Chondrocyte (in vitro differentiated cells): ENCODE measurements around the gene CNRIP1. TPM values are rescaled to one million over a fixed set of nuclear protein-coding genes. Genes with fewer than 3 reads are reported as not detected.
A peak's percentile ranks its signal among the peaks of the same experiment; 100 is the strongest.

Source experiments
- DNase-seq: peaks from one replicate; pipeline ENCODE4 v3.0.0; 2021; ENCODE audit warnings: mixed read lengths, low spot score
- H3K27ac Mint-ChIP-seq: one replicate; pipeline ENCODE4 v1.8.0; 2021; ENCODE audit warnings: mild to moderate bottlenecking, moderate library complexity, mixed read lengths; ENCODE audit not compliant: unreplicated experiment
- H3K27me3 Mint-ChIP-seq: 2 replicates; pipeline ENCODE4 v1.8.0; 2021; ENCODE audit warnings: low read depth, mixed read lengths
- H3K36me3 Mint-ChIP-seq: 2 replicates; pipeline ENCODE4 v1.8.0; 2021; ENCODE audit warnings: low read depth, mixed read lengths
- H3K4me1 Mint-ChIP-seq: 2 replicates; pipeline ENCODE4 v1.8.0; 2021; ENCODE audit warnings: low read depth, mild to moderate bottlenecking, mixed read lengths
- H3K4me3 Mint-ChIP-seq: one replicate; pipeline ENCODE4 v1.8.0; 2021; ENCODE audit warnings: mild to moderate bottlenecking, moderate library complexity, mixed read lengths; ENCODE audit not compliant: unreplicated experiment
- H3K9me3 Mint-ChIP-seq: 2 replicates; pipeline ENCODE4 v1.8.0; 2021; ENCODE audit warnings: low read depth, mixed read lengths
- total RNA-seq: library from RNA; stranded (reverse); gene quantifications from 3 replicates; pipeline ENCODE4 v1.2.1, GENCODE V29; 2021
- TF ChIP-seq, protein P1 (sequence below): fragments of 200-600 bp; sonication (generic); IDR thresholded peaks from 2 replicates; pipeline ENCODE4 v1.5.0; 2021; ENCODE audit warnings: antibody characterized with exemption, mild to moderate bottlenecking, moderate library complexity

The CNRIP1 gene
- total RNA-seq, 1 donor from 2014 or later: 24.7 TPM

DNA sequence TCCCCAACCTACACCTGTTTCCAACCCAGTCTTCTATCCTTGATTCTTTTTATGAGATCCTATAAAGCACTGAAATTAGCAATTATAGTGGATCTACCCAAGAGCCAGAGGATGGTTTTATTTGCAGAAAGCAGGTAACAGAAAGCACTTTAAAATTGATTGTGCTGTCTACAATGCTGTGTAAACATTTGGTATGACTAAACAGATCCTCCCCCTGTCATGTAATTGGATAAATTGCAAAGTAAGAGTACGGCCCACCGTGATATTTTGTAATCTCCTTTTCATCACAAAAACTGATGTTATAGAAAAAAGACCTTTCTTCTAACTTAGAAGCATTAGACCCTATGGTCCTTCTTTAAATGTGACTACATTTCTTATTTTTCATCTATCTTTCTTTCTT lies 56.1 kb downstream of the CNRIP1 start:
- Mint-ChIP-seq H3K4me1 (peaks cover 10% of the 10 kb centered on the region), H3K27me3 (no peaks in the 10 kb centered on the region), H3K36me3 (no peaks in the 10 kb centered on the region), H3K9me3 (no peaks in the 10 kb centered on the region), H3K4me3 (no peak overlapping the region), H3K27ac (no peak overlapping the region)
- DNase-seq: no peak
- TF ChIP-seq, protein P1, sequence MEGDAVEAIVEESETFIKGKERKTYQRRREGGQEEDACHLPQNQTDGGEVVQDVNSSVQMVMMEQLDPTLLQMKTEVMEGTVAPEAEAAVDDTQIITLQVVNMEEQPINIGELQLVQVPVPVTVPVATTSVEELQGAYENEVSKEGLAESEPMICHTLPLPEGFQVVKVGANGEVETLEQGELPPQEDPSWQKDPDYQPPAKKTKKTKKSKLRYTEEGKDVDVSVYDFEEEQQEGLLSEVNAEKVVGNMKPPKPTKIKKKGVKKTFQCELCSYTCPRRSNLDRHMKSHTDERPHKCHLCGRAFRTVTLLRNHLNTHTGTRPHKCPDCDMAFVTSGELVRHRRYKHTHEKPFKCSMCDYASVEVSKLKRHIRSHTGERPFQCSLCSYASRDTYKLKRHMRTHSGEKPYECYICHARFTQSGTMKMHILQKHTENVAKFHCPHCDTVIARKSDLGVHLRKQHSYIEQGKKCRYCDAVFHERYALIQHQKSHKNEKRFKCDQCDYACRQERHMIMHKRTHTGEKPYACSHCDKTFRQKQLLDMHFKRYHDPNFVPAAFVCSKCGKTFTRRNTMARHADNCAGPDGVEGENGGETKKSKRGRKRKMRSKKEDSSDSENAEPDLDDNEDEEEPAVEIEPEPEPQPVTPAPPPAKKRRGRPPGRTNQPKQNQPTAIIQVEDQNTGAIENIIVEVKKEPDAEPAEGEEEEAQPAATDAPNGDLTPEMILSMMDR: no peak

DNA sequence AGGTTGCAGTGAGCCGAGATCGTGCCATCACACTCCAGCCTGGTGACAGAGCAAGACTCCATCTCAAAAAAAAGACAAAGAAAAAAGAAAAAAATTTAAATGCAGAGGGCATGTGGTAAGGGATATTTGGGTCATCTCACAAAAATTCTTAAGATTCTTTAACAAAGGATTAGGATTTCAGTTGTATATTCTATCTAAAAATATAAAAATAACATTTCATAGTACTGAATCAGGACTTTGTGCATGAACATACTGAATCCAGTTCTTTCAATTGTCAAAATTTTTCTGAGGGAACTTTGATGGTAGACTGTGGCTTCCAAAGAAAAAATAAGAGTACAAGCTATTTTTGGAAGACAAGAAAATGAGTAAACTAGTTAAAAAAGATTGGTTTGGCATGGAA lies 60.9 kb downstream of the CNRIP1 start:
- Mint-ChIP-seq H3K36me3 (no peaks in the 10 kb centered on the region), H3K9me3 (no peaks in the 10 kb centered on the region), H3K27me3 (no peaks in the 10 kb centered on the region), H3K4me3 (no peak overlapping the region), H3K4me1 (peaks cover 32% of the 10 kb centered on the region), H3K27ac (peak overlapping the region; percentile 32)
- TF ChIP-seq, protein P1: no peak
- DNase-seq: no peak

DNA sequence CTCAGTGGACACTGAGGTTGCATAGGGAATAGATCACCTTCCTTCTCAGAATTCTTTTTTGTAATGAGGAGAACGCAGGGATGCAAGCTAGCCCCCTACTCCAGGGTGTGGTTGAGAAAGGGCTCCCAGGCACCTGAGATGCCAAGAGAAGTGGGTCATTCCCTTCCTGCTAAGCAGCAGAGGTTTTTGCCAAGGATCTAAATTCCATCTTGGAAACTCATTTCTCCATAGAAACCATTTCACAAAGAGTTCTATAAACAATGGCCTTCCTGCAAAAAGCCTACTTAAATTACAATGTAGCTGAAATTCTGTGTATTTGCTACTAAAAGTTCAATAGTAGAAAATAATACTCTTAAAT lies 63.7 kb downstream of the CNRIP1 start:
- H3K4me1 Mint-ChIP-seq: peaks cover 38% of the 10 kb centered on the region
- H3K36me3 Mint-ChIP-seq: no peaks in the 10 kb centered on the region
- TF ChIP-seq, protein P1: no peak
- peak overlapping the region; percentile 80 for H3K27ac Mint-ChIP-seq
- no peaks in the 10 kb centered on the region for H3K9me3 Mint-ChIP-seq
- no peak overlapping the region for H3K4me3 Mint-ChIP-seq
- H3K27me3 Mint-ChIP-seq: no peaks in the 10 kb centered on the region
- no peak for DNase-seq

DNA sequence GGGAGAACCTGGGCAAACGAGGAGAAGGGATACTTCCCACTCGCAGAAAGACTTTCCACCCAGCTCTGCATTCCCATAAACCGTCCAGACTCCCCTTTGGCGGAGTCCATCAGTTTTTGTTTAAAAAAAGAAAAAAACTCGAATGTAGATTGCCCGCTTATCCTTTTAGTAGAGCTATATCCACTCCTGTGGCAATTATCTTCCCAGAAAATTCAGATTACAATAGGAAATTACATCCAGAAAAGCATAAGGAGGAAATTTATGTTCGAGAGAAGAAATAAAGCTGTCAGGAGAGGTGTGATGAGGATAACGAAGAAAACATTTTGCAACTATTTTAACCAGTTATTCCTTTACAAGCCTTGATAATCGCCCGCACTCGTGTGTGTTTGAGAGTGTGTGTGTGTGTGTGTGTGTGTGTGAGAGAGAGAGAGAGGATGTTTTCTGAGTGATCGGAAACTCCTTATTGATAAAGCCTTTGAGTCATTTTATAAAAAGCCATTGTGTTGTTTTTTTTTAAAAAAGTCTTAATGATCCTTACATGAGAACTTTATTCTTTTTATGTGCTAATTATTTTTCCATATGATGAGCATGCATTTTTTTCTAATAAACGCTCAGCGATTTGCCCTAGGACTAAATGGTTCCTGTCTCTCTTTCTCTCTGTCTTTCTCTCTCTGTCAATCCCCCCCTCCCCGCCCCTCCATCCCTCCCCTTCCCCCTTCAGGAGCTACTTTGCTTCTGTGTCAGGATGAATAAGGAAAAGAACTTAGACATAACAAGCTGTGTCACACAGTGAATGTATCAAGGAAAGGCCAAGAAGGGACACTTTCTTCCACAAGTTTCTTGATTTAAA lies 66.3 kb downstream of the CNRIP1 start:
- H3K36me3 Mint-ChIP-seq: no peaks in the 10 kb centered on the region
- H3K9me3 Mint-ChIP-seq: no peaks in the 10 kb centered on the region
- H3K4me3 Mint-ChIP-seq: peak overlapping the region; percentile 99
- TF ChIP-seq, protein P1: no peak
- DNase-seq: no peak
- H3K4me1 Mint-ChIP-seq: peaks cover 43% of the 10 kb centered on the region
- peak overlapping the region; percentile 100 for H3K27ac Mint-ChIP-seq
- no peaks in the 10 kb centered on the region for H3K27me3 Mint-ChIP-seq

DNA sequence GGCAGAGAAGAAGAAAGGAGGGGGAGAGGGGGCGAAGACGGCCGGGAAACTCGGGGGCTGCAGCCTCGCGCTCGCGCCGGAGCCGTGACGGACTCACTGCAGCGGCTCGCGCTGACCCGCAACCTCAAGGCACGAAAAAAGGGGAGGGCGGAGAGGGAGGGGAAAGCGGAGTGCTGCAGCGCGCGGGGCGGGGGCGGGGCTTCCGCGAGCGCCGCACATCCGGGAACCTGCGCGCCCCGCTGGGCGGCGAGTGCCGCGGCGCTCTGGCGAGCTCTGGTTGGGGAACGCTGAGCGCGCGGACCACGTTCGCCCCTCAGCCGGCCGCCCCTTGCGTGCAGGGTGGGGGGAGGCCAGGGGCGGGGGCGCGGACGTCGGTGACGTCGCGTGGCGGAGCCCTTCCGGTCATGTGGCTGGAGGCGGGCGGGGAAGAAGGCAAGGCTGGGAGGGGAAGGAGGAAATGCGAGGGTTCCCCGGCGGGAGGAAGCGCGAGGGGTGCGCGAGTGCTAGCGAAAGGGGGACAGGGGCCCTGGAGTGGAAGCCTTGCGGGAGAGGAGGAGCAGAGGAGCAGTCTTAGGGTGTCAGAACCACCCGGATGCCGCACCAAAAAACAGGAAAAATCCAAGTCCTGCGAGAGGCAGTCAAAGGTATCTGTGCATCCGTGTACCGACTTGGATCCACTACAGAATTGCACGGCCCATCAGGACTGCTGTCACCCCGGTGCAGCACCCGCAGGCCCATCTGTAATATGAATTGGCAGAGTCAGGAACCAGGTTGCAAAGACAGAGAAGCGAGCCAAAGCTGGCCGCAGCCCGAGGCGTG lies 67.1 kb downstream of the CNRIP1 start, which contains the start of gene PPP3R1:
Gene PPP3R1, minus strand, starts transcription at position 133 of the 819 bp plus-strand sequence. CDS start 405 bp downstream, outside the sequence.
- TF ChIP-seq, protein P1: peak; percentile 1
- H3K27me3 Mint-ChIP-seq: no peaks in the 10 kb centered on the region

More for the DNA sequence above, 67.1 kb downstream of the CNRIP1 start, which contains the start of gene PPP3R1:
- DNase-seq: peak; percentile 97
- Mint-ChIP-seq H3K4me3 (peak within 1 kb of the TSS; percentile 99), H3K9me3 (no peaks in the 10 kb centered on the region), H3K36me3 (no peaks in the 10 kb centered on the region), H3K4me1 (peaks cover 42% of the 10 kb centered on the region), H3K27ac (peak within 1 kb of the TSS; percentile 100)
